Urinary bladder (tissue), 4 donors: ENCODE results near the gene RREB1. TPM values are rescaled to one million over a fixed set of nuclear protein-coding genes. Genes with fewer than 3 reads are reported as not detected.
"Not testable (repeated sequence)": the region's sequence is repeated elsewhere in the genome, so short reads cannot be mapped to it uniquely, and the experiment has no call there.

Experiments
- DNase-seq: peaks from one replicate; pipeline ENCODE4 v3.0.0-alpha.2; 2015; ENCODE audit errors: extremely low spot score
- H3K27ac ChIP-seq: one replicate; pipeline ENCODE4 v1.5.1; 2013; ENCODE audit warnings: low read depth, mild to moderate bottlenecking, moderate library complexity
- H3K36me3 ChIP-seq: one replicate; pipeline ENCODE4 v1.6.1; 2013; ENCODE audit warnings: mild to moderate bottlenecking, moderate library complexity; ENCODE audit not compliant: insufficient read depth
- H3K4me1 ChIP-seq: one replicate; pipeline ENCODE4 v1.6.1; 2013; ENCODE audit warnings: mild to moderate bottlenecking, moderate library complexity; ENCODE audit not compliant: insufficient read depth
- H3K4me3 ChIP-seq: one replicate; pipeline ENCODE4 v1.5.1; 2013; ENCODE audit warnings: low read depth, low read length
- WGBS: extraction: QIAGEN DNeasy Blood & Tissue Kit; methylation state at CpG from one replicate; pipeline ENCODE4 v1.1.7; 2013; 5-methylcytosine and 5-hydroxymethylcytosine counted together
- polyA plus RNA-seq: library from polyadenylated mRNA; stranded (reverse); fragments of 200-250 nt; gene quantifications from one replicate; pipeline ENCODE4 v1.2.3, GENCODE V29; 2013
- total RNA-seq: library from RNA; depleted of rRNA; stranded (reverse); fragments of >200 nt; gene quantifications from one replicate; pipeline ENCODE4 v1.2.3, GENCODE V29; 2014
- donor health status: healthy with polysubstance abuse.
- donor health status: healthy.

RREB1 gene
- total and polyA plus RNA-seq, 2 donors: 10.8 to 25.9 TPM

GRCh38 chr6:7261032-7261841 lies 153.5 kb downstream of the RREB1 start:
- Histone ChIP-seq H3K27ac (peak overlapping the region; percentile 59), H3K36me3 (no peaks in the 10 kb centered on the region), H3K4me3 (peak overlapping the region; percentile 51), H3K4me1 (no peaks in the 10 kb centered on the region)
- peak; percentile 74 for DNase-seq
- WGBS: 3% methylated on average over 43 of the region's 43 CpGs

GRCh38 chr6:7261852-7262461 lies 154.2 kb downstream of the RREB1 start:
- no peak overlapping the region for H3K27ac ChIP-seq
- no peak for DNase-seq
- 56% methylated on average over 13 of the region's 13 CpGs for WGBS

GRCh38 chr6:7262746-7263518 lies 155.2 kb downstream of the RREB1 start:
- Histone ChIP-seq H3K4me1 (no peaks in the 10 kb centered on the region), H3K36me3 (no peaks in the 10 kb centered on the region), H3K4me3 (no peak overlapping the region), H3K27ac (no peak overlapping the region)
- WGBS: 87% methylated on average over 16 of the region's 16 CpGs
- no peak for DNase-seq

More at GRCh38 chr6:7261852-7262461, 154.2 kb downstream of the RREB1 start:
- Histone ChIP-seq H3K4me3 (peak overlapping the region; percentile 51), H3K36me3 (no peaks in the 10 kb centered on the region), H3K4me1 (no peaks in the 10 kb centered on the region)

GRCh38 chr6:7263519-7263805 lies 155.7 kb downstream of the RREB1 start:
- not testable (repeated sequence) for H3K4me3 ChIP-seq, H3K4me1 ChIP-seq, H3K36me3 ChIP-seq, DNase-seq, H3K27ac ChIP-seq
- WGBS: 92% methylated on average over 9 of the region's 9 CpGs

- DNase-seq: no peak
- Histone ChIP-seq H3K27ac (no peak overlapping the region), H3K4me3 (no peak overlapping the region), H3K4me1 (no peaks in the 10 kb centered on the region), H3K36me3 (no peaks in the 10 kb centered on the region)
- 94% methylated on average over 15 of the region's 15 CpGs for WGBS
Measured at GRCh38 chr6:7264041-7264440, 156.3 kb downstream of the RREB1 start.

GRCh38 chr6:7264686-7265384 lies 157.1 kb downstream of the RREB1 start:
- 89% methylated on average over 17 of the region's 17 CpGs for WGBS
- H3K27ac ChIP-seq: no peak overlapping the region
- DNase-seq: no peak
- no peak overlapping the region for H3K4me3 ChIP-seq
- no peaks in the 10 kb centered on the region for H3K4me1 ChIP-seq
- H3K36me3 ChIP-seq: no peaks in the 10 kb centered on the region

GRCh38 chr6:7265385-7265726 lies 157.6 kb downstream of the RREB1 start:
- WGBS: 96% methylated on average over 7 of the region's 7 CpGs
- DNase-seq, H3K36me3 ChIP-seq: not testable (repeated sequence)

GRCh38 chr6:7267071-7267465 lies 159.3 kb downstream of the RREB1 start:
- no peak for DNase-seq
- H3K36me3 ChIP-seq: no peaks in the 10 kb centered on the region
- WGBS: 93% methylated on average over 8 of the region's 8 CpGs
- H3K27ac ChIP-seq: no peak overlapping the region
- no peak overlapping the region for H3K4me3 ChIP-seq
- no peaks in the 10 kb centered on the region for H3K4me1 ChIP-seq

More at GRCh38 chr6:7265385-7265726, 157.6 kb downstream of the RREB1 start:
- H3K4me3 ChIP-seq, H3K4me1 ChIP-seq, H3K27ac ChIP-seq: not testable (repeated sequence)

GRCh38 chr6:7267466-7268091 lies 159.8 kb downstream of the RREB1 start:
- H3K27ac ChIP-seq: no peak overlapping the region
- 63% methylated on average over 13 of the region's 13 CpGs for WGBS
- peak; percentile 55 for DNase-seq

GRCh38 chr6:7268362-7268761 lies 160.6 kb downstream of the RREB1 start:
- no peaks in the 10 kb centered on the region for H3K4me1 ChIP-seq
- no peak overlapping the region for H3K27ac ChIP-seq
- H3K36me3 ChIP-seq: no peaks in the 10 kb centered on the region
- no peak overlapping the region for H3K4me3 ChIP-seq
- WGBS: 92% methylated on average over 20 of the region's 20 CpGs
- no peak for DNase-seq

More at GRCh38 chr6:7267466-7268091, 159.8 kb downstream of the RREB1 start:
- no peaks in the 10 kb centered on the region for H3K36me3 ChIP-seq
- no peaks in the 10 kb centered on the region for H3K4me1 ChIP-seq
- no peak overlapping the region for H3K4me3 ChIP-seq

GRCh38 chr6:7268816-7269555 lies 161.2 kb downstream of the RREB1 start:
- Histone ChIP-seq H3K4me1 (no peaks in the 10 kb centered on the region), H3K4me3 (no peak overlapping the region), H3K27ac (no peak overlapping the region), H3K36me3 (no peaks in the 10 kb centered on the region)
- 79% methylated on average over 23 of the region's 23 CpGs for WGBS
- no peak for DNase-seq

GRCh38 chr6:7269816-7270215 lies 162.1 kb downstream of the RREB1 start:
- Histone ChIP-seq H3K4me3 (no peak overlapping the region), H3K4me1 (no peaks in the 10 kb centered on the region), H3K27ac (no peak overlapping the region), H3K36me3 (no peaks in the 10 kb centered on the region)
- DNase-seq: no peak
- WGBS: 78% methylated on average over 5 of the region's 5 CpGs
